COLO829 (cell line): Measurements from ENCODE around the gene FRAT2.
"Not testable (repeated sequence)": the region's sequence is repeated elsewhere in the genome, so short reads cannot be mapped to it uniquely, and the experiment has no call there.

Experiments used
- DNase-seq: peaks from one replicate; pipeline ENCODE4 v3.0.0; 2012; ENCODE audit warnings: low spot score

The FRAT2 gene

DNA sequence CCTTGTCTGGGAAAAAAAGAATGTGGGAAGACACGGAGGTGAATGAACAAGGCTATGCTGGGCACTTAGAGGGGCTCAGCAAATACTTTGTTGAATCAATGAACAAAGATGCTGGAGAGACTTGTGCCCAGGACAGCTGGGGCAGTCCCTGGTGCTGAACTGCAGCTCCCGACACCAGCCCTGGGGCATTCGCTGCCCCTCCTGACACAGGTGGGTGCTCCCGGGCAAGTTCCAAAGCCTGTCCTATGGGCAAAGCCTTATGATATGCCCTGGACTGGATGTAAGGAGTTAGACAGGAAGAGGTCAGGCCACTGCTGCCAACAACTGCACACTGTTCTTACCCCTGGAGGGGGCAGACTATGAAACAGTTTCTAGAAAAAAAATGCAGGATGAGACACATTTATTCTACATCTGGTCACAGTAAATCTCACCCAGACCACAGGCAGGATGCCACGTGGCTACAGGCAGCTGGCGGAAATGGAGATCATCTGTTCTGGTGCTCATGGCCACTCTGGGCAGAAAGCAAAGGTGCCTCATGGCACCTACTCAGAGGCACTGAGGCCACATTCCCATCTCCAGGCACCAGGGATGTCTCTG lies 21.9 kb upstream of the FRAT2 start:
- DNase-seq = no peak

DNA sequence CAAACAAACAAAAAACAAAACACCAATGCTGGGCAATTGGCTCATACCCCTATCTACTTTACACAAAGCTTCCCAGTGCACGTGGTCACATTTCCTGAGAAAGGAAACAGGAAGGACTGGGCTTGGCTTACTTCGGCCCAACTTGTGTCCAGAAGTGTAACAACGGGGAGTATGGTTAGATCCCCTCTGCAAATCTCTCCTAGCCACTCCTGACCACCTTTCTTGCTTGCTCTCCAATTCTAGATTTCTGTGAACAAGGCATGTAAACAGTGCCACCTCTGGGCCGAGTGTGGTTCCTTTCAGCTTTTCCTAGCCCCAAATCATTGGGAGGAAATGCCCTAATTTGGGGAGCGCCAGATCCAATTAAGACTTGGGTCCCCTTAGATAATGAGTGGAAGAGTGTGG lies 21.0 kb upstream of the FRAT2 start:
- no peak for DNase-seq

DNA sequence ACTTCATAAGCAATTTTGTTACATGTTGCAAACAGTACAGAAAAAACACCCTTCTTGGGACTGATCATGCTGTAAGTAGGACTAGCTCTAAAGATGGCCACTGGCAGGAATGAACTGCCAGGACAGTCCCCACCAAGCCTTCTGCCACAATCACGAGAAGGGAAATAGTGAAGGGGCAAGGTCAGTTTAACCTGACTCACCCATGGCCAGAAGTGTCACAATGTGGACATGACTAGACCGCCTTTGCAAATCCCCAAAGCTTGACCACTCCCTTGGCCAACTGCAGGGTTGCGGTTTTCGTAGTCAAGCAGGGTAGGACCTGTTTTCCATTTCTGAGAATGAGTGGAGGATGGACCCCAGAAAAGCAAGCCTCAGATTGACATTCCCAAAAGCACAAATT lies 19.4 kb upstream of the FRAT2 start:
- DNase-seq = no peak

DNA sequence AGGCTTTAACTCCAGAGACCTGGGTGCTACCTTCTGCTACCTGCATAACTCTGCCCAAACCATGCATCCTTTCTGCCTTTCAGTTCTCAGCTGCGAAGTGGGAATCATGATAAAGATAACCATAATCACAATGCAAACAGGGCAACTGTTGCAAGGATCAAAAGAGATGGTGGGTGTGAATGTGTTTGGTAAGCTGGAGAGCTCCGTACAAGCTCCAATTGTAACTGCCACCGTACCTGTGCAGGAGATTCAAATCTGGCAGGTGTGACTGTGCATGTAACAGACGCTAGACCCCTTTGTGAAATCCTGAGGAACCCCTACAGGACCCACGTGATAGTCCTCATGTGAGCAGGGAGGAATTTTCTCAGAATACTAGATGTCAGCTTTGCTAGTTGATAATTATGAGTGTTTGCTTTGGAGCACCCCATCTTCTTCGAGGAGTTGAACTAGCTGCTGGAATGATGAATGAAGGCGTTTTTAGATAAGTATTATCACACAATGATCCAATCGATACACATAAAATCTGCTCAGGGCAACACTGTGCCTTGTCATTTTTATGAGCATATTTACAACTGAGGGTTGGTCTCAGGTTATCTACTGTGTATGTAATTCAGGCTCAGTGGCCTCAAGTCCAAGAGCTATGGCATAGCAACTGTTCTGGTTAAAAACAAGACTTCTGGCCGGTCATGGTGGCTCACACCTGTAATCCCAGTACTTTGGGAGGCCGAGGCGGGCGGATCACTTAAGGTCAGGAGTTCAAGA lies 15.4 kb upstream of the FRAT2 start:
- no peak for DNase-seq

DNA sequence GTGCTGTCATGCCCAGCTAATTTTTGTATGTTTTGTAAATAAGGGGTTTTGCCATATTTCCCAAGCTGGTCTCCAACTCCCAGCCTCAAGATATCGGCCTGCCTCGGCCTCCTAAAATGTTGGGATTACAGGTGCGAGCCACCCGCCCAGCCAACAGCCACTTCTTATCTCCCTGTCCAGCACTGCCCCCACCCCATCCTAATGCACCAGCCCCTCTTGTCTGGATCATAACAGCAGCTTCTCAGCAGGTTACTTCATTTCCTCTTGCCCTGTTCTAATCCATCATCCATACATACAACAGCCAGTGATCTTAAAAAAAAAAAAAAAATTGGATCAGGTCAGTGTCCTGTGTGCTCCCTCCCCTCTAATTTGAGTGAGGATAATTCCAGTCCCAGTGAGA lies 12.8 kb upstream of the FRAT2 start:
- no peak for DNase-seq

DNA sequence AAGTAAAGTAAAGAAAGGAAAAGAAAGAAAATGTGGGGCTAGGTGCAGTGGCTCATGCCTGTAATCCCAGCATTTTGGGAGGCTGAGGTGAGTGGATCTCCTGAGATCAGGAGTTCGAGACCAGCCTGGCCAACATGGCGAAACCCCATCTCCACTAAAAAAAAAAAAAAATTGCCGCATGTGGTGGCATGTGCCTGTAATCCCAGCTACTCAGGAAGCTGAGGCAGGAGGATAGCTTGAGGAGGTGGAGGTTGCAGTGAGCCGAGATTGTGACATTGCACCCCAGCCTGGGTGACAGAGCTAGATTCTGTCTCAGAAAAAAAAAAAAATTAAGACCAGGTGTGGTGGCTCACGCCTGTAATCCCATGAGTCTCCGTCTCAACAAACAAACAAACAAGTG lies 9.1 kb upstream of the FRAT2 start:
- DNase-seq = not testable (repeated sequence)

DNA sequence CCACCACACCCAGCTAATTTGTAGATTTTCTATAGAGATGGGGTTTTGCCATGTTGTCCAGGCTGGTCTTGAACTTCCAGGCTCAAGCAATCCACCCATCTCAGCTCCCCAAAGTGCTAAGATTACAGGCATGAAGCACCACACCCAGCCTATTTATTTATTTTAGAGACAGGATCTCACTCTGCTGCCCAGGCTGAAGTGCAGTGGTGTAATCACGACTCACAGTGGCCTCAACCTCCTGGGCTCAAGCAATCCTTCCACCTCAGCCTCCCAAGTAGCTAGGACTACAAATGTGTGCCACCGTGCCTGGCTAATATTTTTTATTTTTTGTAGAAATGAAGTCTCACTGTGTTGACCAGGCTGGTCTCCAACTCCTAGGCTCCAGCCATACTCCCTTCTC lies 6.9 kb upstream of the FRAT2 start:
- DNase-seq = no peak

DNA sequence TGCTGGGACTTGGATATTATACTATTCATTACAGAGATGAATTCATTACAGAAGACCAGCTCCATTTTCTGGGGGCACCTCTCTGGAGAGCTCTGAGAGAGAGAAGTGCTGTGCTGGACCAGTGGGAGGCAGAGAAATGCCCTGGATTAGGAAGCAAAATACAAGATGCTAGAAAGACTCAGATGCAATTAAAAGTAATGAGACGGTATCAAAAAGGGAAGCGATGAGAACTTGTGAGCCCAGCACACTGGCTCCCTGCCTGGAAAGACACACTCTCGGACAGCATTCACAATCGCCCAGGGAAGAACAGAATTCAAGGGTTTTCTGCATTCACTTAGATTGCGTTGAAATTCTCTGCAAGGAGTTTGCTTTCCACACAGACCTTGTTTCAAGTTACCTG lies 3.5 kb upstream of the FRAT2 start:
- DNase-seq = no peak

DNA sequence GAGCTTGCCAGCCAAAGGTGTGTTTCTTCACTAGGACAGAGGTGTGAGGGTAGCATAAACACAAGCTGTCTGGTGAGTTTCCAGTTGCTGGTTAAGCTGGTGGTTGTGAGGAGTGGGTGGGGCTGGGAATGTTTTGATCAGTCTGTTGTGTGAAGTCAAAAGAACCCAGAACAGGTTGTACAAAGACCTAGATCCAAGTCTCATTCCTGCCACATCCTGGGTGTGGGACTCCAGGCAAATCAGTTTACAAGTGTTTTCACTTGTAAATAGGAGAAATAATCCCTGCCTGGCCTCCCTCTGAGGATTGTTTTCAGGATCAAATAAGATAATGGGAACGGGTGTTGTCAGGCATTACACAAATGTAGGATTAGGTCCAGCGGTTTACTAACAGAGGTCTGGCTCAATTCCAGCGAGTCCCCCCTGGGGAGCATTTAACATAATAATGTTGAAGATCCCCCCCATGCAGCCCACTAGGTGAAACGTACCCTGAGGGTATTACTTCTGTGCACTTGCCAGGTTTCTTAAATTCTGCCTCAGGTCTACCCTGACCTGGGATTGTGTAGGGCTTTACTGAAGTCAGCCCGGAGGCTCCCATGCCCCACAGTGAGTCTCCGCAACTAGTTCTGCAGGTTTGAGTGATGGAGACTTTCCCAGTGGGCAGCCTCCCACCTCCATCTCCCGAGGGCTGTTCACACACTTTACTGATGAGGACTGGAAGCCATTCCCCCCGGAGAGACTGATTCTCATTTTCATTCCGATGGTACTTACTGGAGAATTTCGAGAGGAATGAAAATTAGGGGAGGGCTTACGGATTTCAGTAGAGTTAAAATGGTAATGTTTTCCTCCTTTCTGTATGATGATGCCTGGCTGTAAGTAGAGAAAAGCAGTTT lies 2.7 kb upstream of the FRAT2 start:
- DNase-seq = no peak

DNA sequence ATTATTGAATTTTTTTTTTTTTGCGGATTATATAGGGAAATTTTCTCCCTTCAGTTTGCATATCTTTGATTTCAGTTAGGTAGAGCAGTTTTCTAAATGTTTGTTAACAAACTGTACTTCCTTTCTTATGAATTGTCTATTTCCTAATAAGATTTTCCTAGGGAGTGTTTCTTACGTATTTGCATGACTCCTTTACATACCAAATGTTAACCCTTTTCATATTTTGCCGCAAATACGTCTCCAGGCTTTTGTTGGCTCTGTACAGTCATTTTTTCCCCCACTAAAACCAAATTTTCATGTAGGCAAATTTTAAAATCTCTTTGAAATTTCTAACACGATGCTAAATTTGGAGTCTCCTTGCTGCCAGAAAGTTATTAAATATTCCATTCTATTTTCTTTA lies 1.9 kb upstream of the FRAT2 start:
- no peak for DNase-seq

DNA sequence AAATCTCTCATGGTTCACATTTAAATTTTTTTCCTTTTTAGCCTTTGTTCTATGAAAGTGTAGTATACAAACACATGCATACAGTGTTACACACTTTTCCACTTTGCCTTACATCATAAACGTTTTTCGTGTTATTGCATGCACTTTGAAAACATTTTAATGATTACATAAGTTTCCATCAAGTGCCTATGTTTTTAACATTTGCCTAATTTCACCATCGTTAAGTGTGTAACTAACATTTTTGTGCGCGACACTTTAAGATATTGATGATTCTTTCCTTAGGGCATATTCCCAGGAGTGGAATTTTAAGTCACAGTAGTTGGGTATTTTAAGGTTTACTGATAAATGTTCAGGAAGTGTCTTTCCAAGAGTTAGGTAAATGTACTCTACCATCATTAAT lies 1.5 kb upstream of the FRAT2 start:
- DNase-seq = no peak

DNA sequence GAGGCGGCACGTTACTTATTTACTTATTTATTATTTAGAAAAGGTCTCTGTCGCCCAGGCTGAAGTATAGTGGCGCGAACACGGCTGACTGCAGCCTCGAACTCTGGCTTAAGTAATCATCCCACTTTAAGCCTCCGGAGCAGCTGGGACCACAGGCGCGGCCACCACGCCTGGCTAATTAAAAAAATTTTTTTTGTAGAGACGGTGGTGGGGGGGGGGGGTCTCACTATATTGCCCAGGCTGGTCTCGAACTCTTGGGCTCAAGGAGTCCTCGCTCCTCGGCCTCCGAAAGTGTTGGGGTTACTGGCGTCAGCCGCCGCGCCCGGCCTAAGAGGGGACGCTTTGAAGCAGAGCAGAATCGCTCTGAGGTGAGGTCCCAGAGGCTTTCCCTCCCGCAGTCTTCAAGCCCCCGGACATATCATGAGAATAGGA lies 675 bp upstream of the FRAT2 start:
- no peak for DNase-seq

DNA sequence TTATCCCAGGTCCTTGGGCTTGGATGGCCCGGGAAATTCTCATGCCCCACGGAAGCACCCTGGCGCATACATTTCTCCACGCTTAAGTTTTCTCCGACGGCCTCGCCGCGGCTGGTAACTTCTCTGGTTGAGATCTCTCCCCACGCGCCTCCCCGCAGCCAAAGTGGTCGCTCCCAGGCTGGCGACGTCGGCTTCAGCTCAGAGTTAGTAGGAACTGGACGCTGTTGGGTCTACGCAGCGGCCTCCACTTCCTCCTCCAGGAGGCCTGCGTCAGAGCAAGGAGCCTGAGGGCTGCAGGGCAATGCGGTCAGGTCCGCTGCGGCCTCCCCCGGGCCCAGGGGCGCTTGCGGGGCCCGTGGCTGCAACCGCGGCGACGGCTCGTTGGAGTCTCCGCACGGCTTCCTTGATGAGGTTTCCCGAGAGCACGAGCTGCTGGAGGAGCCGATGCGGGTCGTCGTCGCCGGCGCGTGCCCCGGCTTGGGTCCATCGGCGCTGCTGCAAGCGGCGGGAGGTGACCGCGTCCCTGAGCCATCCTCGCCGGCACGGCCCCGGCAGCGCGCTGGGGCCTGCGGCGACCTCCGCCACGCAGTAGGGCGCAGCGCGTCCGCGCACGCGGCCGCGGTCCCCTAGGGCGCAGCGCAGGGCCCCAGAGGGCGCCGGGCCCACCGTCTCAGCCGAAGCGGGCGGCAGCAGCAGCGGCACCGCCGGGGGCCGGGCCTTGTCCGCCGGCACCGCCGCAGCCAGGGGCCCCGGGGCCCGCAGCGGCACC lies 744 bp downstream of the FRAT2 start:
- no peak for DNase-seq

DNA sequence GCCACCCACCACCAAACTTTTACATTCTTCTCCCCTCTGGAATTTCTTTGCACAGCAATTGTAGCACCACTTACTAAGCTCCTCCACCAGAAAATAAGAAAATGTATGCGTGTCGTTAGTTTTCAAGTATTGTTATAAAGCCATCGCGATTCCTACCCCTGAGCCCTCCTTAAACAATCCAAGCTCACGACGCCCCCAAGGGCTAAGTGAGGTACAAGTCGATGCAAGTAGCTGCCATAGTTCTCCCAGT lies 1.3 kb downstream of the FRAT2 start:
- no peak for DNase-seq

DNA sequence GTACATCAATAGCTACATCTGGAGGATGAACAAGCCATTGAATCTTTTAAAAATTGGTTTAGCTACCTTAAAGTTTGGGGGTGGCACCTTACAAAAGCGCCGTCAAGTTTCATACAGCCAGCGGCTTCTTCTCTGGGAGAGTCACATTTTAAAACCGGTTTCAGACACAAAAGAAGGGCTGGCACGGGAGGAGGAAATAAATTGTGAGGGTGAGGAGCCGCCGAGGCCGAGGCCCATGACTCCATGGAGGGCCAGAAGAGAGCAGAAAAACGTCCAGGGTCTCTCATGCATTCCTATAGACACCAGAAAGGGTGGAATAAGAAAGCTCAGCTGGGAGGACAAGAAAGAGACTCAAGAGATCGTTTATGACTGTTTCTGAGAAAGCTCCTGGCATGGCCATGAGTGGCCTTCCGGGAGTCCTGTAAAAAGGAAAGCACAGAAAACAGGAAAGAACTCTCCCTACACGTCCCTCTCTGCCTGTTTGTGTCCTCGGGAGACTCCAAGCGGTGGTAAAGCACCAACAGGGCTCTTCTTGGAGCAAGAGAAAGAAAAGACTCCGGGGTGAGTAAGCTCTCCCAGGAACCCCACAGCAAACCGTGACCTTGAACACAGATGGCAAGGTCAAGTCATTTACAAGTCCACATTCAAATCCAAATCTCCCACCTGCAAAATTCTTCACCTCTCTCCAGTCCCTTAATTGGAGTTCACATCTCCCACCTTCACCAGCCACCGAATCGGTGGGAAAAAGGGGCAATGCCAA lies 1.8 kb downstream of the FRAT2 start:
- peak; percentile 63 for DNase-seq

DNA sequence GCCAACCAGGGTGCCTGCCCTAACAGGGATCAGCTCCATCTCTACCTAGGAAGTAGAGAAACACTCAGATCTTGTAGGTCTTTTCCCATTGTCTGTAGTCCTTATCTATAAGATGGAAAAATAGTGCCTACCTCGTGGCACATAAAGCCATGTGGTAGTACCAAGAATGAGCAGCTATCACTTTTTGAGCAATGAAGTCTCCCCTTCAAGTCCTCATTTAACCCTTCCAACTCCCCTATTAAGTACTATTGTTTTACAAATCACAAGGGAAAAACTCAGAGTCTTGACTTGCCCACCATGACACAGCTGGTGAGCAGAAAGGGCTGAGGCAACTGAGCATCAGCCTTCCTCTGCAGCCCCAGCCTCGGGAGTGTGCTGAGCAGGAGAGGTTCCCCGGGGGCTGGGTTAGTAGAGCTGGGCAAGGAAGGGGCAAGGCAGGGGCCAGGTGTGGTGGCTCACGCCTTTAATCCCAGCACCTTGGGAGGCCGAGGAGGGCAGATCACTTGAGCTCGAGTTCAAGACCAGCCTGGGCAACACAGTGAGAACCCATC lies 3.3 kb downstream of the FRAT2 start:
- DNase-seq = no peak

DNA sequence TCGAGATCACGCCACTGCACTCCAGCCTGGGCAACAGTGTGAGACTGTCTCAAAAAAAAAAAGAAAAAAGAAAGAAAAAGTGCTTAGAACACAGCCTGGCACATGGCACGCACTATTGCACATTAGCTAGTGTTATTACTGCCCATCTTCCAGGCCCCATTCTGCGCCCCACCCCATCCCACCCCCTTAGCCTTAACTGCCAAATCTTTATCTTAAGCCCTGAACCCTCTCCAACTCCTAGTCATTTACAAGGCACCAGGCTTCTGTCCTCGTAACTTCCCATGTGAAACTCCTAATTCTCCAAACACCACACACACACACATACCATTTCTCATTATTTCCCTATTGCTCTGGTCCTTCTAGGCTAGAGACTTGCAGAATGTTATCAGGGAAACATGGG lies 4.8 kb downstream of the FRAT2 start:
- no peak for DNase-seq

DNA sequence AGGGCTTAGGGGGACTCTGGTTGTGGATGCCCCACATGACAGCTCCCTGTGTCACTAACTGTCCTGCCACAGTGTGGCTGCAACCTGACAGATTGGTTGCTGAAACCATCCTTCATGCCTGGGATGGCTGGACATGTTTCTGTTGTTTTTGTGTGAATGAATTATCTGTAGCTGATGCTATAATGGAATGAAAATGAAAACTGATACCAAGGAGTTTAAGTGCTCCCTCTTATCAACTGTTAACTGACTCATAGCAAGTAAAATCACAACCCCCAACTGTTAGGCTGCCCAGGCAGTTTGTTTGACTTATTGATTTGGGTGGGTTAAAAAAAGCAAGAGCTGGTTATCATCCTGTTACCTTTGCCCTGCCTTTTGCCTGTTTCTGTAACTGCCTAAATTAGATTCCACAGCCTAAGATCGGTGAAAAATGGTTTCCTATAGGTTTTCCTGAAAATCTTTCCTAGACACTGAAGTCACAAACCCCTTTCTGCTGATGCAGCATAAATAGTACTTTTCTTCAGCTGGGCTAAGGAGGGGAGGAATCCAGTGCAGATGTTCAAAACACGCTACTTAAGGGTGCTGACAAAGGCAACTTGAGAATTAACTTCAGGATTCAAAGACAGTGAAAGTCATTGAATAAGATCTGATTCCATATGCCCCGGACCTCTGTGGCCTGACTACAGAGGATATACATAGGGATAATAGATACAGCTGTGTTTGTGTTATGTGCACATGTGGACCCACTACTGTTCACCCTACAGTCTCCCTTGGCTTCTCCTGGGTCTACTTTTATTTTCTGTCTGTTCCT lies 5.7 kb downstream of the FRAT2 start:
- DNase-seq = no peak

DNA sequence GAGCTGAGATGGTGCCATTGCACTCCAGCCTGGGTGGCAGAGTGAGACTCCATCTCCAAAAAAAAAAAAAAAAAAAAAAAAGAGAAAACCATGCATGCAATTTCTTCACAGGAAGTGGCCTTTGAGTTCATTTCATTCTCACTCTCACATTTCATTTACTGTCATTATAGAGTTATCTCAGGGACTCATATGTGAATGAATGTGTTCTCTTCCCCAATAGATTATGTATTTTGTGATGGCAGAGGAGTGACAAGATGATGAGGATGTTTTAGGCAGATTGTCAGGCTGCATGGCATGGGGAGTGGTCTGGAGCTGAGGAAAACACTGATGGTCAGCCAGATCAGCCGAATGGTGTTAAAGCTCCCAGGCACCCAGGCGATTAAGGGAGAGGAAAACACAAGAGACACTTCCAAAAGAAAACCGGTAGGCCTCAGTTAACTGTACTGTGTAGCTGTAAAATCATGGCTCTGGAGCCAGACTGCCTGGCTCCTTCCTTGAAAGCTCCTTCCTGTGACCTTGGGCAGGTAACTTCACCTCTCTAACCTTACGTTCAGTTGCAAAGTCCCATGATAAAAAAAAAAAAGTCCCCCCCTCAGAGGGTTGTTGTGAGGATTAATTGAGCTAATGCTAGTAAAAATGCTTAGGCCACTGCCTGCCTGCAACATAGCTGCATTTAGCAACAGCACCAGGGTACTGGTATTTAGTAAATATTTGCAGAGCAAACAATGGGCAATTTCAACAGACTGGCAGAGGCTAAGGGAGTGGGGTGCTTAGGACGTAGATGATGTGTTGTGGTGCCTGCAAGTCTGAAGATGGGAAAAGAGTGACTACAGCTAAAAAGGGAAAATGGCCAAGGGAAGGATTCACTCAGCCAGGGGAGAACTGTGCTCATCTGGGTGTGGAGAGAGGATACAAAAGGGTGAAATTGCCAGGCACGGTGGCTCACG lies 6.9 kb downstream of the FRAT2 start:
- DNase-seq = no peak

DNA sequence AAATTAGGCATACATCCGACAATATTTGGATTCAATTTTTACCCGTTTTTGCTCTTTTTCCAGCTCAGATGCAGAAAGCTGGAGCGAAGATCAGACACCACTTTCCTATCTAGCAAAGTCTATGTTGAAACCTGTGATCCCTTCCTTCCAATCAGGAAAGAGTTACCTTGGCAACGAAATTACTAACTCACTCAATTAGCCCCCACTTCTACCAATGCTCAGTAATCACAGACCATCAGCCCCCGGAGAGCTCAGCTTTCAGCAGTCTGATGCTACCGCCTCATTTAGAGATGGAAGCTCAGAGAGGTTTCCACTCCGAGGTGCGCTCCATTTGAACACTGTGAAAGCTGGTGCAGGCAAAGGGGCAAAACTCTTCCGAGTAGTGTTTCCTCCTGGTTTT lies 8.8 kb downstream of the FRAT2 start:
- DNase-seq = no peak
